Midbrain (tissue), 1 donor: Measurements from ENCODE around the gene LRRC51.
A peak's percentile ranks its signal among the peaks of the same experiment; 100 is the strongest.
"Not testable (repeated sequence)": the region's sequence is repeated elsewhere in the genome, so short reads cannot be mapped to it uniquely, and the experiment has no call there.

Experiments used
- DNase-seq: peaks from one replicate; lab custom pipeline; 2025; lab: John Stamatoyannopoulos, UW

The LRRC51 gene

DNA sequence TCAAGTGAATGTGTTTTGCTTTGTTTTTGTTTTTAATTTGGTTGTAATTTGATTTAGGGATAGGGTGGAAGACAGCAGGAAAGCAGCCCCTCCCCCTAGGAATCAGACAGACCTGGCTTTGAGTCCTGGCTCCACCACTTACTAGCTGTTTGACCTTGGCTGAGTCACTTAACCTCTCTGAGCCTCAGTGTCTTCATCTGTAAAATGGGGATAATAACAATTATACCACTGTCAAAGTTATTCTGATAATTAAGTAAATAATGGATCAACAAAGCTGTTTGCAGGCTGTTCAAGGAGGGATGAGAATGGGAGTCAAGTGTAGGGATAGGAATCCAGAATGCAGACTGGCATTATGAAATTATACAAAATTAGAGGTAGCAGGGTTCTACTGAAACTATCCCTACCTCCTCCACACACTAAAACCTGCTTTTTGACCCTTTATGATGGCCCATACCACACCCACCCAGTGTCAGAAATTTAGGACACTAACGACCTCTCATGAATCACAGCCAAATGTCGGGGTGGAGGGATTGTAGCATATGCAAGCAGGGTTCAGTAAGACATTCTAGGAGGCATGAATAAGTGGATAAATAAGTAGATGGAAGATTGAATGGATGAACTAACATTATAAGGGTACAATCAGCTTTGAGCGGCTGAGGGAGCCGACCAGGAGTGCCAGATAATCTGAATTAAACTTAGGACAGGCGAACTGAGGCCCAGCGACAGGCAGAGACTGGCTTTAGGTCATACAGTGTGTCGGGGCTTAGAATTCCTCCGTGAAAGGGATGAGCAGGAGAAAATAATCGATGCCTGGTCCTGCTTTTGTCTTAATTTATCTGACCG, 30.9 kb downstream of the LRRC51 start:
- DNase-seq: no peak

DNA sequence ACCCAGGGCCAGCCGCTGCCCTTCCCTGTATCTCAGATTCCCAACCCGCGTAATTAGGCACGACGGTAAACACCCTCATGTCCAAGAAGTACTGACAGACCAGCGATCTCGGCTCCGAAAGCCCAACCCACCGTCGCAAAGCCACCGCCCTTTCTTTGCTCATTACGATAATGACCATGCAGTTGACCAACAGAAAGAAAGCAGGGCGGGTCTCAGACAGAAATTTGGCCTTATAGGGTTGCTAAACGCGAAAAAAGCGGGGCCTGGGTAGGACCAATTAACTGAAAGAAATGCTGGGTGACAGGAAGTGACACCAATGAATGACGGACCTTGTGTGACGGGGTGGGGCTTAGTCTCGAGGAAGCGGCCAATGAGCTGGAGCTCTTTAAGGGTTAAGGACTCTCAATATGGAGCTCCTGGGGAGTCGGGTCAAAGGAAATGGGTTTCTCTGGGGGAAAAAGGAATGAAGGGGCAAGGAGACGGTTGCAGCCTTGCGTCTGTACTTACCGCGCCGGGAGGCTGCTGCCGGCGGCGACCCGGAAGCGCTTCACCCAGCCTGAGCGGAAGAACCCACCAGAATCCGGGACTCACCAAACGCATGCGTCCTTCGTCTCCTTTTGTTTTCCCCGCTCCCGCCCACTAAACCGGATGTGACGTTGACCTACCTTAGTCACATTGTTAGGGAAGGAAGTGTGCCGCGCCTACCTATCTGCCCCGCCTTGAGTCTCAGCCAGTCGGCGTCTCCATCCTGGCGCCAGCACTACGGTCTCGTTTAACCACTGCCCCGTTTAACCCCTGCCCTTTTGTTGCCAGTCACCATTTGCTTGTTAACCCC, 31.7 kb downstream of the LRRC51 start, which contains the start of gene ANAPC15:
Gene ANAPC15 (minus strand): TSS at position 553 of the 835 bp plus-strand sequence. CDS start 1,419 bp downstream, outside the sequence.
- peak; percentile 98 for DNase-seq

DNA sequence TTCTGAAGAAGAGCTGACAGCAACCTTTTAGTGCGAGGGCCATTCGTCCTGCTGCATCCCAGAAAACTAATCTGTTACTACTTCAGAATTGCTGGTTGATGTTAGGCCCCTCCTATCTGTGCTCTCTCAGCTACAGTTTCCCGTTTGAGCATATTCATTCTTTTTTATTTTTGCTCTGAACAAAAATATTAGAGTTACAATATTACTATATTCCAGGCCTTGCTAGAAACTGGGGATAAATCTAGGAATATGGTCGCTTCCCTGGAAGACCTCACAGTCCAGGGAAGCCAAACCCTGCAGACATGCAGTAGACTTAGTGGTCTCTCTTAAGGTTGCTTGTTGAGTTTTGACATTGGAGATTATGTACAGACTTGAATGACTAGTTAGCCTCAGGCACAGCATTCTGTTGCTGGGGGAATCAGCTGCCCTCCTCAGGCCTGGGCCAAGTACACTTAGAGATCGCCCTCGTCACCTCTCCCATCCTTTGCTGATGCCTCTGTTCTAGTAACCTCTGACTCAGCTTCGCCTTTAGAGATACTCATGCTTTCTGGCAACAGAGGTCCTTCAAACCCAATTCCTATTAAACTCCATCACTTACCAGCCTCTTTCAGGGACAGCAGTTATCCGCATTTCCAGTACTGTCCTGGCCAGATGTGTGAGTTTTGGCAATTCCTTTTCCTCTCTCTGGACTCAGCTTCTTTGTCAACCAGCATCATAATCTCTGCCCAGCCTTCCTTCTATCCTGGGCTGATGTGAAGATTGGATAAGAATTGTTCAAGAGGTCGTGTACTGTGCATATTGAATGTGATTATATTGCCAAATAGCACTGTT, 32.5 kb downstream of the LRRC51 start:
- no peak for DNase-seq

DNA sequence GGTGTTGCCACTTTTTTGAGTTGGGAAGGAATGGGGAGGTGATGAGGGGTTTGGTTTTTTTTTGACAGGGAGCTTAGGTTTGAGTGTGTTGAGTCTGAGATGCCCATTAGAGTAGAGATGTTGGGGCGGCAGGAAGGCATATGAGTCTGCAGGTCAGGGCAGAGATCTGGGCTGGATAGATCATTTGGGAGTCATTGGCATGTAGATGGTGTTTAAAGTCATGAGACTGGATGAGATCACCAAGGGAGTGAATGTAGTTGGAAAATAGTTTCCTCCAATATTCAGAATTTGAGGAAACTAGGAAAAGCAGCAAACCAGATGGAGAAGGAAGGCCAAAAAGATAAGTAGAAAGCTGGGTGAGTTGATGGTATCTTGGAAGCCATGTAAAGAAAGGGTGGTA, 33.9 kb downstream of the LRRC51 start:
- DNase-seq: no peak

DNA sequence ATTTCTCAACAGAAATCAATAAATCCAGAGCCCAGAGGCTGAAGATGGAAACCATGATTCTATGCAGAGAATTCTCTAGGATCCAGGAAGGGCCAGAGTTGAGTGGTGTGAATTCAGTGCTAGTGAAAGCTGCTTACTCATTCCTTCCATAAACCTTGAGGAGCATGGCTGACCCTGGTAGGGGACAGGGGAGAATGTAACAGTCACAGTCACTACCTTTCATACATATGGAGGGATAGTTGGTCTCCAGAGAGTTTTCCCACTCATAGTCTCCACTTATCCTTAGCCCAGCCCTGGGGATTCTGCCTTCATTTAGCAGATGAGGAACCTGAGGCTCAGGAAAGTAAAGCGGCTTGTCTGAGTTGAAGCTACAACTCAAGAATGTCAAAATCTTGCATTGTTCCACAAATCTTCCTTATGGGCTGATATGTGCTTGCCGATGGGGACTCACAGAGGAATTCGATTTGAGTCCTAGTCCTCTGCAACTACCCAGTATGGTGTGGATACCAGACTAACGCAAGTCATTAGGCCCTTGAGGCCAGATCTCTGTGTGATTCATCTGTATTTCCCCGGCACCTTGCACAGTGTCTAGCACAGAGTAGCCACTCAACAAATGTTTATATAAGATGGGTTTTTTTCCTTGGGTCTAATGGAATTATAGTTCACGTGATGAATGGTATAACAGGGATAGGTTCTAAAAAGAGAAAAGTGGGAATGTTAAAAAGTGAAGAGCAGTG, 35.5 kb downstream of the LRRC51 start:
- no peak for DNase-seq

DNA sequence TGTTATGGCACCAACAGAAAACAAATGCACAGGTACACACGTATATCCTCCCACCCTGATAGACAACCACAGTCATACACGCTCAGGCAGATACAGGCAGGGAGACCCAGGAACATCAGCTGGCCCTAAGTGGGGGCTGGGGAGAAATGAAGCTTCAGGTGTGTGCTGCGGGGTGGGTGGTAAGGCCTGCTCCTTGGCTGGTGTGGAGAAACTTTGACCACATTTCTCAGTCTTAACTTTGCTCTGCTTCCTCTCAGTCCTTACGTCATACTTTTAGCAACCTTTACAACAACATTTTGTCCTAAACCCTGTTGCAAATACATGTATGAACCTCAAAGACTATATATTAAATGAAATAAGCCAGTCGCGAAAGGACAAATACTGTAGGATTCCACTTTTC, 38.5 kb downstream of the LRRC51 start:
- no peak for DNase-seq

DNA sequence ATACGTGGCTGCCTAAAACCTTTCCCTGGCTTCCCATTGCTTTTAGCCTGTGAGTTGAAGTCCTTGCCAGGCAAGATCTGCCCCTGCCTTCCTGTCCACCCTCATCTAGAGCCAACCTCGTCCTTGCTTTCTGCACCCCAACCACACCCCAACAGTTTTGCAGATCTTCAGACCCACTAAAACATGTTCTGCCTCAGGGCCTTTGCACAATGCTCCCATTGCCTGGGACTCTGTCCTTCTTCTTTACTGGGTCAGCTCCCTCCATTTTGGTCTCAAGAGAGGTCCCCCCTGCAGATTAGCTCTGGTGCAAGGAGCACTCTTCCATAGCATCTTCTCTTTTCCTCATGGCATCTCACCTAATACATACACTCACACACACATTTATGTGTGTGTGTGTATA, 40.3 kb downstream of the LRRC51 start:
- DNase-seq: no peak

DNA sequence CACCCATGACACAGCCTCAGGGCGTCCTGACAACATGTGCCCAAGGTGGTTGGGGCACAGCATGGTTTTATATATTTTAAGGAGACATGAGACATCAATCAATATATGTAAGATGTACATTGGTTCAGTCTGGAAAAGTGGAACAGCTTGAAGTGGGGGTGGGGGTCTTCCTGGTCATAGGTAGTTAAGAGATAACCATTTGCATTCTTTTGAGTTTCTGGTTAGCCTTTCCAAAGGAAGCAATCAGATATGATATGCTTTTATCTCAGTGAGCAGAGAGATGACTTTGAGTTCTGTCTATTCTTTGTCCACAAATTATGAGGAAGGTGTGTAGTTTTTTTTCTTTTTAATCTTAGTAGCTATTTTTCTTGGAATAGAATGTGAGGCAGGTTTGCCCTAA, 42.0 kb downstream of the LRRC51 start:
- no peak for DNase-seq

DNA sequence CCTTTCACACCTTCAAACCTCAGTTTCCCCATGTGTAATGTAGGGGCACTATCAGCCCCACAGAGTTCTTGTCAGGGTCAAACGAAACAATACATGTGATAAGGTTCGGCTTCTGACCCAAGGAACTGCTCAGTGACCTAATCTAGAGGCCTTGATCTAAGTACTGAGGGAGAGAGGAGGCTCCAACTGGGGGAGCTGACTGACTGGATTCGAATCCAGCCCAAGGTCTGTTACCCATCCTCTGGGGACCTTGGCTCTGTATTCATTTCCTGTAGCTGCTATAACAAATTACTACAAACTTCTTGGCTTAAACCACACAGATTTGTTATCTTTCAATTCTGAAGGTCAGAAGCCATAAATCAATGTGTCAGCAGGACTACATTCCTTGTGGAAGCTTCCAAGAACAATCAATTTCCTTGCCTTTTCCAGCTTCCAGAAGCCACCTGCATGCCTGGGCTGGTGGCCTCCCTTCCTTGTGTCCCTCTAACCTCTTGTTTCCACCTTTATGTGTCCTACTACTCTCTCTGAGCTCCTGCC, 42.5 kb downstream of the LRRC51 start:
- DNase-seq: no peak

DNA sequence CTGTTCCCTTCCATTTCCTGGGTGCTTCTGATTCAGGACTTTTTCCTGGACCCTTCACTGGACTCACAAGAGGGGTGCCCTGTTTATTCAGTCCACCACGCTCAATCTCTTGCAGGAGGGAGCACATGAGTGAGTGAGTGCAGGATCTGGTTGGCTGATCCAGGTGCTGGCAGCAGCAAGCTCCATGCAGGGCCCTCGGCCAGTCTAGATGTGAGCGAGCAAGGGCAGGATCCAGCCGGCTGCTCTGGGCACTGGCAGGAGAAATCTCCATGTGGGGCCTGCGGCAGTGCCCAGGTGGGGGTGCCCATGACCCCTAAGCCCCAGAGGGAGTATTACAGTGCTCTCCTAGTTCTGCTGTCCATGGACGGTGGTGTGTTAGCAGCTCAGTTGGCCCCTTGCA, 43.4 kb downstream of the LRRC51 start:
- no peak for DNase-seq

DNA sequence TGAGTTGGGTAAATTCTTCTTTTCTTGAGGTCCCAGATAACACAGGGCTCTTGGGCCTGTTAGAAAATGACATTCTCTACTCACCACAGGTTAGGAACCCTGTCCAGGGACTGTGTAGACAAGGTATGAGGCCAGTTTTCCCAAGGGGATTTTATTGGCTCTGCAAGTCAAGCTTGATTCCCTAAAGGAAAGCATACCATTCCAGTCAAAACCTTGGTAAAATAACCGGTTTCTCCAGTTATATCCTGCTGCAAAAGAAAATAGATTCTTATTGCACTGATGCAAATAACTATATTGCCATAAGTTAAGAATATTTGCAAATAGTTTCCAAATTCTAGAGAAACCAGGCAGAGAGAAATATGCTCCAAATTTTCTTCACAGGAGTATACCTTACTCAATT, 45.3 kb downstream of the LRRC51 start:
- no peak for DNase-seq

DNA sequence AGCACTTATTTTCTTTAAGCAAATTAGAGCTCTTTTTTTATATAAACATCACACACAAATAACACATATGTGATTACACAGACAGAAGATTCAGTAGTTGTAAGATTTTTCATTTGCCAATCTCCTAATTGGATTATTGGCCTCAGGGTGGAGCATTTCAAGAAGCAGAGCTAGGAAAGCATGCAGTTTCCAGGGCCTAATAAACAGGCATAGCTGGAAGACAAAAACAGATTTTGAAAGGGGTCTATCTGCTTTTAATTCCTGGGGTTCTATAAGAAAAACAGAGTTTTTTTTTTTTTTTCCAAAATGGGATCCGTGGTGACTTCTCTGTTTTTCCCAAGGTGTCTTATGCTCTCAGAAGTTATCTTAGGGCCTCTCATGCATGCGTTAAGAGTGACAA, 47.3 kb downstream of the LRRC51 start:
- no peak for DNase-seq

DNA sequence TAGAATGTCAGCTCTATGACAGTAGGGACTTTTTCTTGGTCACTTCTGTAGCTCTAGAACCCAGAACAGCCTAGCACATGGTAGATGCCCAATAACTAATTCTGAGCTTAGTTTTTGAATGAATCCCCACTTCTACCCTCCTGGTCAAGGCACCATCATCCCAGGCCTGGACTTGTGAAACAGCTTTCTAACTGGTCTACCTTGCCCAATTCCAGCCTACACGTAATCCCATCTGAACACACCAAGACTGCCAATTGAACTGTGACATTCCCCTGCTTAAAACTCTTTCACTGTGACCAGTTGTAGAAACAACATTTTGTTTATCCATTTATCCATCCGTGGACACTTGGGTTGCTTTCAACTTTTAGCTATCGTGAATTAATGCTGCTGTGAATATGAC, 48.7 kb downstream of the LRRC51 start:
- DNase-seq: no peak

DNA sequence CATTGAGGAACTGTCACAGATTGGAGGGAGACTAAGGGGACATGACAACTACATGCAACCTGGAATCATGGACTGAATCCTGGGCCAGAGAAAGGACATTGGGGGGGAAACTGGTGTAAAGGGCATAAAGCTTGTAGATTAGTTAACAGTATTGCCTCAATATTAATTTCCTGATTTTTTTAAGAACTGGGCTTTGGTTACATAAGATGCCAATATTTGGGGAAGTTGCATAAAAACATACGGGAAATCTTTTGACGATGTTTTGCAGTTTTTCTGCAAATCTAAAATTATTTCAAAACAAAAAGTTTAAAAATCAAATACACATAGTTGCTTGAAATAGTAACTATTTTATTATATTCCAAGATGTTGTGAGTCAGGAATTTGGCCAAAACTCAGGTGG, 52.0 kb downstream of the LRRC51 start:
- no peak for DNase-seq

DNA sequence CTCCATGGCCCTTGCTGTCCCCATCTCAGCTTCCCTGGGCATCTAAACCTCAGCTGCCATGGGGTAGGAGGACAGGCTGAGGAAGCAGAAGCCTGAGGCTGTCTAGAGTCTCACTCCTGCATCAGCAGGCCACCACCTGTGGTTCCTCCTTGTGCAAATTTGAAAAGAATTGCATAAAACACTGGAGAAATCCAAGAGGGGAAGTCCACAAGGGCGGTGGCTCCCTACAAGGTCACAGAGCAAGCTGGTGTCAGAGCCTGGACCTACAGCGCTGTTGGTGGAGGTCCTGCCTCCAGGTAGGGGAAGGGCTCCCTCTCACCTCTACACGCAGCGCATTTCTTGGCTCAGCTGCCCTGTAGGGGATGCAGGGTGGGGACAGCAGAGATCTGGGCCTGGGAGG, 54.8 kb downstream of the LRRC51 start, which contains the start of gene FOLR3:
Gene FOLR3 (plus strand): TSS at position 253 of the 400 bp plus-strand sequence. CDS start 228 bp downstream, outside the sequence.
- not testable (repeated sequence) for DNase-seq

DNA sequence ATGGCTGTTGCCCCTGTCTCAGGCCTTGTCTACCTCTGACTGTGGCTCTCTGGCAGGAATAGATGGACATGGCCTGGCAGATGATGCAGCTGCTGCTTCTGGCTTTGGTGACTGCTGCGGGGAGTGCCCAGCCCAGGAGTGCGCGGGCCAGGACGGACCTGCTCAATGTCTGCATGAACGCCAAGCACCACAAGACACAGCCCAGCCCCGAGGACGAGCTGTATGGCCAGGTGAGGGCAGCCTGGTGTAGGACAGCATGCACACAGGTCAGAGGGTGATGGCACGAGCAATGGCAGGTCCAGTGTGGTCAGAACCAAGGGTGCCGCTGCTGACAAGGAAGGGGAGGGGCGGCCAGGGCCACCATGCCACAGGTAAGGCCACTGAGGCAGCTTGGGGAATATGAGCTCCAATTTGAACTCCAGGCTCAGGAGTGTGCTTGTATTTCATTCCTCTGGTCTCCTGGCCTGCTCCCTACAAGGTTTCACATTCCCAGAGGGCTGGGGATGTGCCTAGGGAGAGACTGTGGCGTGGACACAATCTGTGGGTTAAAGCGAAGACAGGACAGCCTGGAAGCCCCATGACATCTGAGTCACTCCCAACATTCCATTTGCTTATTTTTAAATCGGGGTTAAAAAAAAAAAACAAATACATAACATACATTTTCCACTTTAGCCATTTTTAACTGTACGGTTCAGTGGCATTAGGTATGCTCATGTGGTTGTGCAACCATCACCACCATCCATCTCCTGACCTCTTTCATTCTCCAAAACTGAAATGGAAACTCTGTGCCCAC, 55.4 kb downstream of the LRRC51 start:
- no peak for DNase-seq

DNA sequence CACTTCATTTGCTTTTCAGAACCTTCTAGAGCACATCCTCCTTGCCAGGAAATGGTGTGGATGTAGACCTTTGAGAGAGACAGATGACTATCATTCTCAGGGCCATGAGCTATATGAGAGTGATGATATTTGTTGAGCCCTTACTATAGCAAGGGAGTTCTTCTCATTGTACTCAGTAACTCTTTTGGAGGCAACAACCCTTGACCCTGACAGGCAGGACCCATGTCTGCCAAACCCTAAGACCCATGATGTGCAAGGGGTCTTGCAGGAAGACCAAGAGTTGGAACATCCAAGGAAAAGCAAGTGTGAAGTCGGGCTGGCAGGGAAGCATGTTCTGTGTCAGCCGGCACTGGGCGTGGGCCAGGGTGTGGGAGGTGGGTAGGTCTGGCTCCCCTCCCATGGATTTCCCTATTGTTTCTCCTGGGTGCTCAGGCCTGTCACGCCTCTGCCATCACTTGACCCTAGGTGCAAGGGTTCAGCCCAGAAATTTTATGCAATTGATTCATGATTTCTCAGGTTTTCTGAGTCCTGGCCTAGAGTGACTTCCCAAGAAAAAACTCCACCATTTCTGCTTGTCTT, 56.1 kb downstream of the LRRC51 start:
- DNase-seq: no peak

DNA sequence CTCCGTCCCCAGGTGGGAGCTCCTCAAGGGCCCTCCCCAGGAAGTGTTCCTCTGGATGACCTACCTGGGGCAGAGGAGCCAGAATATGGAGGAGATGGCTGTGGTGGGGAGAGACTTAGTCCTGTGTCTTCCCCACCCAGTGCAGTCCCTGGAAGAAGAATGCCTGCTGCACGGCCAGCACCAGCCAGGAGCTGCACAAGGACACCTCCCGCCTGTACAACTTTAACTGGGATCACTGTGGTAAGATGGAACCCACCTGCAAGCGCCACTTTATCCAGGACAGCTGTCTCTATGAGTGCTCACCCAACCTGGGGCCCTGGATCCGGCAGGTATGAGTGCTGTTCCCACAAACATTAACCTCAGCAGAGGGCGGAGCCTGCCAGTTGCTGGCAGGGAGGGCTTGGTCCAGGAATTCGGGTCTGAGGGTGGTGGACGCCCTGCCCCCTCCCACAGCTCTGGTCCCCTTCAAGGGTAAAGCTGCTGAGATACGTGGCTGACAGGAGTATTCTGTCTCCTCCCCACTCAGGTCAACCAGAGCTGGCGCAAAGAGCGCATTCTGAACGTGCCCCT, 58.3 kb downstream of the LRRC51 start:
- DNase-seq: no peak

DNA sequence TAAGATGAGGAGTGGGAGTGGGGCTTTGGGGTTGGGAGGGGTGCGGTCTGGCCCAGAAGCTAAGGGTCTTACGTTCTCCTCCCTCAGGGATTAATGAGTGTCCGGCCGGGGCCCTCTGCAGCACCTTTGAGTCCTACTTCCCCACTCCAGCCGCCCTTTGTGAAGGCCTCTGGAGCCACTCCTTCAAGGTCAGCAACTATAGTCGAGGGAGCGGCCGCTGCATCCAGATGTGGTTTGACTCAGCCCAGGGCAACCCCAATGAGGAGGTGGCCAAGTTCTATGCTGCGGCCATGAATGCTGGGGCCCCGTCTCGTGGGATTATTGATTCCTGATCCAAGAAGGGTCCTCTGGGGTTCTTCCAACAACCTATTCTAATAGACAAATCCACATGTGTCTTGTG, 58.9 kb downstream of the LRRC51 start:
- DNase-seq: no peak

DNA sequence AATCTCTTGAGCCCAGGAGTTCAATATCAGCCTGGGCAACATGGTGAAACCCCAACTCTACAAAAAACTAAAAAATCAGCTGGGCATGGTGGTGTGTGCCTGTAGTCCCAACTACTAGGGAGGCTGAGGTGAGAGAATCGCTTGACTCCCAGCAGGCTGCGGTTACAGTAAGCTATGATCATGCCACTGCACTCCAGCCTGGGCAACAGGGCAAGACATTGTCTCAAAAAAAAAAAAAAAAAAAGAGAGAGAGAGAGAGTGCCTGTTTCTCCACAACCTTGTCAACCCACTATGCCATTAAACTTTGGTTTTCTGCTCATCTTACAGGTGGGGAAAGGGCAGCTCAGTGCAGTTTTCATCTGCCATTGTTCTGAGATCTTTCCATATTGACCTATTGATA, 60.0 kb downstream of the LRRC51 start:
- DNase-seq: no peak
